T-helper 2 cell treated with Interferon-gamma antibody and Interleukin-4, amounts not matched to agents 5 μg/mL and 100 μg/mL, for 36 hours (primary cell): ENCODE data around the gene RPL22.

Experiments
- DNase-seq: peaks from one replicate; pipeline ENCODE4 v3.0.0; 2021; ENCODE audit warnings: low spot score
- H3K27ac Mint-ChIP-seq: one replicate; pipeline ENCODE4 v1.8.0; 2021; ENCODE audit warnings: mild to moderate bottlenecking, mixed read lengths
- H3K27me3 Mint-ChIP-seq: one replicate; pipeline ENCODE4 v1.8.0; 2021; ENCODE audit warnings: low read depth, mixed read lengths
- H3K36me3 Mint-ChIP-seq: one replicate; pipeline ENCODE4 v1.8.0; 2021; ENCODE audit warnings: low read depth, mixed read lengths
- H3K4me1 Mint-ChIP-seq: one replicate; pipeline ENCODE4 v1.8.0; 2021; ENCODE audit warnings: low read depth, mixed read lengths
- H3K4me3 Mint-ChIP-seq: one replicate; pipeline ENCODE4 v1.8.0; 2022; ENCODE audit warnings: mild to moderate bottlenecking, moderate library complexity, mixed read lengths
- H3K9me3 Mint-ChIP-seq: one replicate; pipeline ENCODE4 v1.8.0; 2021; ENCODE audit warnings: mixed read lengths

The RPL22 gene

GRCh38 chr1:6202256-6202655, 2.9 kb upstream of the RPL22 start:
- Mint-ChIP-seq H3K27ac (peak overlapping the region; percentile 52), H3K4me3 (peak overlapping the region; percentile 12), H3K27me3 (no peaks in the 10 kb centered on the region), H3K9me3 (no peaks in the 10 kb centered on the region), H3K36me3 (peaks cover 14% of the 10 kb centered on the region), H3K4me1 (peaks cover 36% of the 10 kb centered on the region)
- no peak for DNase-seq

GRCh38 chr1:6200188-6200809, 904 bp upstream of the RPL22 start:
- H3K27ac Mint-ChIP-seq: peak overlapping the region; percentile 89
- no peaks in the 10 kb centered on the region for H3K9me3 Mint-ChIP-seq
- peaks cover 42% of the 10 kb centered on the region for H3K4me1 Mint-ChIP-seq

DNA sequence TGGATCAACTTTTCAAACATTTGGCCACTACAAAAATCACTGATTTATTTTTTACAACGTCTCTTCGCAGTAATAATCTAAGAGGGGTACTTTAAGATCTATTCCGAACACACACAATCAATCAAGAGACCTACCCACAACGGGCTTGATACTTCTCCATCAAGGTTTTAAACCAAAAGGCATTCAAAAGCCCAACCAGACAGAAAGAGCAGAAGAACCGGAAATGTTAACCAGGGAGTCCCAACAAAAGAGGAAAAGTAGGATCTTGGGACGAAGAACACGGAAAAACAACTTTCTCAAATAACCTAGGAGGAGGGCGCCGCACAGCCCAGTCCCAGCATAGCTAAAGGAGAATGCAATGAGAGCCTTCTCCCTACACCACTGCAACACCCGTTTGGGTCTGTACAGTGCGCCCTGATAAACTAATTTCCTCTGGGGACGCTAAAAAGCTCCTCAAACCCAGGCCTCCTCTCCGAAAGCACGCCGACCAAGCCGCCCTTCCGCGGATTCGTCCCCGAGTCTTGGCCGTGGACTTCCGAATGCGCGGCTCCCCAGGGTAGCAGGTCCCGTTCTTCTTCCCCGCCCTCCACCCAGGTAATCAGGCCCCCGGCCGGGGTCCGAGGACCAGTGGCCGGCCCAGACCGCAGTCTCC, 623 bp downstream of the RPL22 start:
- Mint-ChIP-seq H3K4me1 (peaks cover 37% of the 10 kb centered on the region), H3K4me3 (peak overlapping the region; percentile 92), H3K36me3 (peaks cover 28% of the 10 kb centered on the region), H3K9me3 (no peaks in the 10 kb centered on the region), H3K27me3 (no peaks in the 10 kb centered on the region), H3K27ac (peak overlapping the region; percentile 89)
- DNase-seq: no peak

More at GRCh38 chr1:6200188-6200809, 904 bp upstream of the RPL22 start:
- Mint-ChIP-seq H3K27me3 (no peaks in the 10 kb centered on the region), H3K4me3 (peak overlapping the region; percentile 92), H3K36me3 (peaks cover 25% of the 10 kb centered on the region)
- DNase-seq: no peak

GRCh38 chr1:6197746-6198427, 1.5 kb downstream of the RPL22 start:
- no peaks in the 10 kb centered on the region for H3K27me3 Mint-ChIP-seq
- DNase-seq: no peak
- H3K36me3 Mint-ChIP-seq: peaks cover 33% of the 10 kb centered on the region
- peak overlapping the region; percentile 92 for H3K4me3 Mint-ChIP-seq
- H3K9me3 Mint-ChIP-seq: no peaks in the 10 kb centered on the region
- peaks cover 39% of the 10 kb centered on the region for H3K4me1 Mint-ChIP-seq
- H3K27ac Mint-ChIP-seq: peak overlapping the region; percentile 89

GRCh38 chr1:6191968-6192367, 7.4 kb downstream of the RPL22 start:
- no peak for DNase-seq
- H3K27ac Mint-ChIP-seq: no peak overlapping the region
- H3K9me3 Mint-ChIP-seq: no peaks in the 10 kb centered on the region
- H3K4me3 Mint-ChIP-seq: no peak overlapping the region
- H3K36me3 Mint-ChIP-seq: peaks cover 41% of the 10 kb centered on the region
- no peaks in the 10 kb centered on the region for H3K27me3 Mint-ChIP-seq
- peaks cover 14% of the 10 kb centered on the region for H3K4me1 Mint-ChIP-seq

DNA sequence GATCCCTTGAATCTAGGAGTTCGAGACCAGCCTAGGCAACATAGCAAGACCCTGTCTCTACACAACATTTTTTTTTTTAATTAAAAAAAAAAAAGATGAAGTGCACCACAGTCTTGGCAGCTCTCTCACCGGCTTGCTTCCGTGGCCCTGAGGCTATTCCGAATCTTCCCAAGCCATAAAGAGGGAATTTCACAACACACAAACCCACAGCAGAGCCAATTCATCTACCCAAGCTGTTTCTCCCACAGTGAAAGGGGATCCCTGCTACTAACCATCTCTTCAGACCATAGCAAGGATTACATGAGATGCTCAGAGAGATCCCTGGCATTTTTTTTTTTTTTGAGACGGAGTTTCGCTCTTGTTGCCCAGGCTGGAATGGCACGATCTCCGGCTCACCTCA, 10.9 kb downstream of the RPL22 start:
- H3K4me3 Mint-ChIP-seq: no peak overlapping the region
- H3K27ac Mint-ChIP-seq: no peak overlapping the region
- no peak for DNase-seq
- no peaks in the 10 kb centered on the region for H3K9me3 Mint-ChIP-seq
- H3K4me1 Mint-ChIP-seq: peaks cover 13% of the 10 kb centered on the region
- H3K36me3 Mint-ChIP-seq: peaks cover 44% of the 10 kb centered on the region
- no peaks in the 10 kb centered on the region for H3K27me3 Mint-ChIP-seq

GRCh38 chr1:6185635-6186382, 13.6 kb downstream of the RPL22 start:
- H3K27ac Mint-ChIP-seq: no peak overlapping the region
- no peak overlapping the region for H3K4me3 Mint-ChIP-seq
- DNase-seq: no peak
- H3K27me3 Mint-ChIP-seq: peaks cover 19% of the 10 kb centered on the region
- no peaks in the 10 kb centered on the region for H3K9me3 Mint-ChIP-seq
- peaks cover 15% of the 10 kb centered on the region for H3K4me1 Mint-ChIP-seq
- peaks cover 33% of the 10 kb centered on the region for H3K36me3 Mint-ChIP-seq

DNA sequence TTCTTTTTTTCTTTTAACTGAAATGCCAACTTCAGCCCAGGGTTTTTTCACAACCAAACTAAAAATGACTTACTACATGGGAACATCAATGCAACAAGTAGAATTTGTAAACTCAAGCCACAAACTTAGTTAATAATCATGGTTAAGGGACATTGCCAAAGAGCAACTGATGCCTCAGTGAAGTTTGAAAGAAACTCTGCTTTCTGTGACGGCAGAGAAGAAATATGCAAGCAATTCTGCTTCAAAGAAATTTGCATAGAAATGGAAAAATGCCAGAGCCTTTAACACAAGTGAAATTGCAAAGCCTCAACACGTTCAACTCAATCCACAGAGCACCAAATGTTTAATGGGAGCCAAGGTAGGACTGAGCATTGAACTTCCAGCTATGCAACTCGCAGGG, 14.2 kb downstream of the RPL22 start:
- H3K4me1 Mint-ChIP-seq: peaks cover 15% of the 10 kb centered on the region
- no peak for DNase-seq
- H3K9me3 Mint-ChIP-seq: no peaks in the 10 kb centered on the region
- no peak overlapping the region for H3K4me3 Mint-ChIP-seq
- H3K27me3 Mint-ChIP-seq: peaks cover 22% of the 10 kb centered on the region
- H3K36me3 Mint-ChIP-seq: peaks cover 32% of the 10 kb centered on the region
- no peak overlapping the region for H3K27ac Mint-ChIP-seq

DNA sequence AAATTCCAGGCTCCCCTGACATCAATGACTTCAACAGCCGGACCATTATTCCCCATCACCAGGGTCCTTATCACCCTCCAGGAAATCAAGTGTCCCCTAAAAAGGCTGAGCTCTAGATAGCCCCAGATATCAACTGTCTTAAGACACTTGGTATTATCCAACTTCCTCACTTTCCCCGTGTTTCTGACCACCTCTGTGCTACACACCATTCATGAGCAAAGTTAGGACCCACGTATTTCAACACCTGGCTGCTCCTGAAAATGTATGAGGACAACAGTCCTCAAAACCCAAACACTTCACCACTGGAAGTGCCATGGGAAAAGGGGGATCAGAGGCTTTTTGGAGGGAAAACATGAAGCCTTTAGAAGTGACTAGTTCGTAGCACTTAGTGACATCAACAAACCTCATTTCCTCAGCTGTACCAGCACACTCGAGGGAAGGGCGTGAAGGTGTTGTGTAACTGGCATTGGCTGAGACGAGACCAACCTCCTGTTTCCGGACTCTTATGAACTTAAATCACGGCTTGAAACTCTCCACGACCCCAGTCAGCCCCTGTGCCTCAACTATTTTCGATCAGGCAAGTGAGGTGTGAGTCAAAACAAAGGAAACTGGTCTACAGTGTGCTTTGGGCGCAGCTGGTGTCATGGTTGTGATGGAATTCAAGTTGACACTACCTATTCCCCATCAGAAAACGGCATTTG, 15.2 kb downstream of the RPL22 start:
- H3K27me3 Mint-ChIP-seq: peaks cover 22% of the 10 kb centered on the region
- DNase-seq: no peak
- H3K4me1 Mint-ChIP-seq: peaks cover 11% of the 10 kb centered on the region
- H3K36me3 Mint-ChIP-seq: peaks cover 28% of the 10 kb centered on the region
- H3K27ac Mint-ChIP-seq: no peak overlapping the region
- no peaks in the 10 kb centered on the region for H3K9me3 Mint-ChIP-seq
- no peak overlapping the region for H3K4me3 Mint-ChIP-seq

GRCh38 chr1:6183520-6183989, 15.8 kb downstream of the RPL22 start:
- peaks cover 11% of the 10 kb centered on the region for H3K4me1 Mint-ChIP-seq
- DNase-seq: no peak
- H3K9me3 Mint-ChIP-seq: no peaks in the 10 kb centered on the region
- H3K4me3 Mint-ChIP-seq: no peak overlapping the region
- H3K27ac Mint-ChIP-seq: no peak overlapping the region
- peaks cover 27% of the 10 kb centered on the region for H3K27me3 Mint-ChIP-seq
- H3K36me3 Mint-ChIP-seq: peaks cover 25% of the 10 kb centered on the region

GRCh38 chr1:6181347-6181770, 18.0 kb downstream of the RPL22 start:
- Mint-ChIP-seq H3K27ac (no peak overlapping the region), H3K36me3 (peaks cover 14% of the 10 kb centered on the region), H3K27me3 (peaks cover 46% of the 10 kb centered on the region), H3K4me3 (no peak overlapping the region), H3K4me1 (peaks cover 7% of the 10 kb centered on the region), H3K9me3 (no peaks in the 10 kb centered on the region)
- no peak for DNase-seq

DNA sequence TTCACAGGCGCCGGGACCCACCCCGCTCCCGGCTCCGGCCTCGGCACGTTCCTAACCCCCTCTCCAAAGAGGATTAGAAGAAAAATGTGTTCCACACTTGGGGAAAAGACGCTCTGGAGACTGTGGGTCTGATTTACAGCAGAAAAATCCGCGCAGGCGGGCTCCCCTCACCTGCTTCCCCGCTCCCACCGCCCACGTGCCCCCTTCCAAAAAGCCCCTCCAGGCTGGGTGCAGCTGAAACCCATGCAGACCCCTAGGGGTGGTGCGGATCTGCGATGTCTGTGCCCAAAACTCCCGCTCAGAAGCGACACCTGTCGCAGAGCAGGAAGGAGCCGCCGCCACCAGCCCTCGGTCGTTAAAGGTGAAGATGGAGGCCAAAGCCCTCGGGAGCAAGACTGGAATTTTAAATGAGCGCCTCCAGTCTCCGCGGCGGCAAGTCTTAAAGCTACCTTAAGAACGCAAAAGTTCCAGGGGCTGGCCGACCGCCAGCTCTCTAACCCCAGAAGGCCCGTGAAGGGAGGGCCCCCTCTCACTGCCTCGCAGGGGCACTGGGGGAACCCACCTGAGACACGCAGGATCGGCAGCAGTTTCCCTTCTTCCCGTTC, 18.6 kb downstream of the RPL22 start:
- no peak overlapping the region for H3K27ac Mint-ChIP-seq
- H3K36me3 Mint-ChIP-seq: peaks cover 9% of the 10 kb centered on the region

GRCh38 chr1:6180268-6180706, 19.1 kb downstream of the RPL22 start, which contains the start of gene CHD5:
Gene CHD5 (minus strand): TSS chr1:6180321. CDS start chr1:6180023, 298 bp downstream.
- H3K36me3 Mint-ChIP-seq: peaks cover 6% of the 10 kb centered on the region

More for the DNA sequence above, 18.6 kb downstream of the RPL22 start:
- no peak for DNase-seq
- no peaks in the 10 kb centered on the region for H3K9me3 Mint-ChIP-seq
- H3K27me3 Mint-ChIP-seq: peaks cover 46% of the 10 kb centered on the region
- no peak overlapping the region for H3K4me3 Mint-ChIP-seq
- peaks cover 5% of the 10 kb centered on the region for H3K4me1 Mint-ChIP-seq

More at GRCh38 chr1:6180268-6180706, 19.1 kb downstream of the RPL22 start, which contains the start of gene CHD5:
- Mint-ChIP-seq H3K27me3 (peaks cover 46% of the 10 kb centered on the region), H3K4me1 (peaks cover 5% of the 10 kb centered on the region), H3K4me3 (no peak within 1 kb of the TSS), H3K27ac (no peak within 1 kb of the TSS), H3K9me3 (no peaks in the 10 kb centered on the region)
- no peak for DNase-seq
